Adrenal gland (tissue), 12 donors: Measurements from ENCODE around the gene SLC4A11. TPM values are rescaled to one million over a fixed set of nuclear protein-coding genes. Genes with fewer than 3 reads are reported as not detected.

Experiments
- DNase-seq, 7 donors: peaks; one replicate each; pipeline ENCODE4 v3.0.0-alpha.2; 2019 to 2020
- H3K27ac ChIP-seq, 5 donors: fragments of 200-600 bp; sonication (generic) in 4 of 5; 1 replicate in 3 of 5; 2 replicates in 2 of 5; pipeline versions ENCODE4 v1.5.1 to v1.8.0; 2016 to 2020; ENCODE audit warnings: mild to moderate bottlenecking in 1 of 5
- H3K27me3 ChIP-seq: fragments of 200-600 bp; 2 replicates; pipeline ENCODE4 v1.8.0; 2021
- H3K36me3 ChIP-seq, 2 donors: fragments of 200-600 bp; replicated peaks in 1 of 2; 1 replicate in 1 of 2; 2 replicates in 1 of 2; pipeline versions ENCODE4 v1.5.1 to v1.8.0; 2018 to 2022
- H3K4me1 ChIP-seq, 2 donors: fragments of 200-600 bp; replicated peaks in 1 of 2; 1 replicate in 1 of 2; 2 replicates in 1 of 2; pipeline versions ENCODE4 v1.5.1 to v1.8.0; 2018 to 2021
- H3K4me3 ChIP-seq, 4 donors: fragments of 200-600 bp; sonication (generic) in 3 of 4; one replicate each; pipeline ENCODE4 v1.5.1; 2016 to 2018
- H3K9me3 ChIP-seq, 3 donors: fragments of 200-600 bp; sonication (generic) in 1 of 3; replicated peaks in 1 of 3; 1 replicate in 2 of 3; 2 replicates in 1 of 3; pipeline versions ENCODE4 v1.5.1 to v1.8.0; 2016 to 2021
- POLR2A ChIP-seq, 2 donors: fragments of 450-650 bp; IDR thresholded peaks; one replicate each; pipeline ENCODE4 v1.6.1; 2017; ENCODE audit warnings: antibody characterized with exemption in 2 of 2, mild to moderate bottlenecking in 2 of 2, moderate library complexity in 1 of 2
- WGBS, 4 donors: extraction: QIAGEN DNeasy Blood & Tissue Kit in 2 of 4; methylation state at CpG; one replicate each; pipeline versions ENCODE4 v1.1.5 to v1.1.7; 2013 to 2017; 5-methylcytosine and 5-hydroxymethylcytosine counted together
- intact Hi-C, 2 donors: fragments of 100-400 bp; cut with DNase I; formaldehyde crosslinking; loops; one replicate each; pipeline versions ENCODE4 v1.14.1 to v1.15.0; 2022 to 2023
- polyA plus RNA-seq, 3 donors: library from polyadenylated mRNA; stranded (reverse); fragments of 200-250 nt in 2 of 3; fragments of 350-450 nt in 1 of 3; fragmentation: Illumina TruSeq in 1 of 3; extraction: RNeasy Lipid Tissue Mini Kit (QIAGEN cat#74804) in 1 of 3; gene quantifications; one replicate each; pipeline ENCODE4 v1.2.3, GENCODE V29; 2013 to 2014
- total RNA-seq, 9 donors: library from RNA; depleted of rRNA in 4 of 9; stranded (reverse); fragments of >200 nt in 4 of 9; fragments of 120-200 nt in 1 of 9; fragmentation: NEBNext Ultra II Directional in 1 of 9; extraction: Animal tissue kit (Norgen Biotek cat#: 25700) in 1 of 9; gene quantifications; one replicate each; pipeline versions ENCODE4 v1.1.0 to v1.2.4, GENCODE V29; 2013 to 2023
- TF ChIP-seq, protein P1 (sequence below), 6 experiments: fragments of 450-650 bp in 4 of 6; fragments of 200-600 bp in 2 of 6; sonication (generic) in 1 of 6; IDR thresholded peaks; 1 replicate in 5 of 6; 2 replicates in 1 of 6; pipeline versions ENCODE4 v1.5.1 to v1.8.0; 2016 to 2021; ENCODE audit warnings: antibody characterized with exemption in 6 of 6, mild to moderate bottlenecking in 2 of 6, moderate library complexity in 1 of 6
- donor health status: healthy with polysubstance abuse.
- donor health status: Bipolar disorder and iron deficiency.
- donor health status: DM: yes; HTN: yes; CAD: no.
- donor health status: DM: no; HTN: no; CAD: no.
- donor health status: DM: no; HTN: no; CAD: no.
- donor health status: DM: yes; HTN: yes; CAD: no.

SLC4A11 gene
- total and polyA plus RNA-seq, 12 donors, result 0.06 to 30.6 (median 9.7) TPM

DNA sequence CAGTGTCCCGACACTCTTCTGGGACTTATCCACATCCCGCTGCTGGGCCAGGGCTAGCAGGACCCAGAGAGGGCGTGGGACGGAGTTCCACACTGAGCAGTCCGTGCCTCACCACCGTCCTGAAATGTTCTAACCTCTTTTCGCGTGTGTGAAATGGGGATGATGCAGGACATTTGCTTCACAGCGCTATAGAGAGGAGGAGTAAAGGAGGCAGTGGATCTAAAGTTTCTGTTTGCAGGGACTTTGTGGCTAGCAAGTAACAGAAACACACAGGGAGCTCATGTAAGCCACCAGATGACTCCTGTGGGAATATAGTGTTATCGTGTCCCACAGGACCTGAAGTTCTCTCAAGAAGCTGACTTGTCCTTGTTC, 29.1 kb downstream of the SLC4A11 start:
- Histone ChIP-seq H3K4me1 (peaks cover 10 to 12% of the 10 kb centered on the region in 2 donors), H3K4me3 (peak overlapping the region; percentile 50 to 92 (median 91)), H3K36me3 (peaks cover 0 to 9% of the 10 kb centered on the region in 2 donors), H3K9me3 (no peaks in the 10 kb centered on the region), H3K27ac (peak overlapping the region in 3 of 5 donors; percentile 38 to 91 (median 76)), H3K27me3 (no peaks in the 10 kb centered on the region)
- 1 to 3% (median 2%) methylated on average over 5 to 10 of the region's 10 CpGs for WGBS, 4 donors
- DNase-seq, result no peak
- intact Hi-C loops, result no loop called here
- TF ChIP-seq, protein P1, sequence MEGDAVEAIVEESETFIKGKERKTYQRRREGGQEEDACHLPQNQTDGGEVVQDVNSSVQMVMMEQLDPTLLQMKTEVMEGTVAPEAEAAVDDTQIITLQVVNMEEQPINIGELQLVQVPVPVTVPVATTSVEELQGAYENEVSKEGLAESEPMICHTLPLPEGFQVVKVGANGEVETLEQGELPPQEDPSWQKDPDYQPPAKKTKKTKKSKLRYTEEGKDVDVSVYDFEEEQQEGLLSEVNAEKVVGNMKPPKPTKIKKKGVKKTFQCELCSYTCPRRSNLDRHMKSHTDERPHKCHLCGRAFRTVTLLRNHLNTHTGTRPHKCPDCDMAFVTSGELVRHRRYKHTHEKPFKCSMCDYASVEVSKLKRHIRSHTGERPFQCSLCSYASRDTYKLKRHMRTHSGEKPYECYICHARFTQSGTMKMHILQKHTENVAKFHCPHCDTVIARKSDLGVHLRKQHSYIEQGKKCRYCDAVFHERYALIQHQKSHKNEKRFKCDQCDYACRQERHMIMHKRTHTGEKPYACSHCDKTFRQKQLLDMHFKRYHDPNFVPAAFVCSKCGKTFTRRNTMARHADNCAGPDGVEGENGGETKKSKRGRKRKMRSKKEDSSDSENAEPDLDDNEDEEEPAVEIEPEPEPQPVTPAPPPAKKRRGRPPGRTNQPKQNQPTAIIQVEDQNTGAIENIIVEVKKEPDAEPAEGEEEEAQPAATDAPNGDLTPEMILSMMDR (IDR thresholded peaks at IDR 0.05), result no peak
- no peak for TF ChIP-seq POLR2A (IDR thresholded peaks at IDR 0.05)

DNA sequence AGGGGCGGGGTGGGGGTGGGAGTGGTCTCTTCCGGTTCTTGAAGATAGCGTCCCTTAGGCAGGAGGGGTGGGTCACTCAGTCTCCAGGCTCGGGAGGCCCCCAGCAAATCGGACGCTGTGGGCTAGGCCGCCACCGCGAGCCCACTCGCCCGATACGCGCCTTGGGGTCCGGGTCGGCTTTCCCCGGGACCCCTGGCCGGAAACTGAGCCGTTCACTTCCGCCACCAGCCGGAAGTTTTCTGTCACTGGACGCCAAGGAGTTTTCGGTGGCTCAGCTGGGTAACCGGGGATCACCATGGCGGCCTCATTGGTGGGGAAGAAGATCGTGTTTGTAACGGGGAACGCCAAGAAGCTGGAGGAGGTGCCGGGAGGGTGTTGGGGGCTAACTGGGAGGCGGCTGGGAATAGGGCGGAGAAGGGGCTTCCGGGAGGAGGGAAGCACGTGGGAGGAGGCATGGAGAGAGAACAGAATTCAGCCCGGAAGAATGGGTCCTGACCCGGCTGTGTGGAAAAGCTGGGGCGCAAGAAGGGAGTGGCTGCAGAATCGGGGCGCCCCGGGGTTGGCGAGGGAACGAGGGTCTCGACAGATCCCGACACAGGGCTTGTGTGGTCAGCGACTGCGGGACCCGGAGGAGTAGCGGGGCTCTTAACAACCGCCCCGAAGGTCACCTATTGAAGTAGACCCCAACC, 29.6 kb downstream of the SLC4A11 start, which contains the start of gene ITPA:
Gene ITPA (plus strand): TSS at position 242 of the 689 bp plus-strand sequence. CDS start 54 bp downstream, at position 296.
- 0% methylated on average over 12 to 48 of the region's 48 CpGs for WGBS, 4 donors
- H3K27ac ChIP-seq, result peak within 1 kb of the TSS in 3 of 5 donors; percentile 38 to 91 (median 76)
- H3K4me1 ChIP-seq, result peaks cover 10 to 12% of the 10 kb centered on the region in 2 donors
- peaks cover 0 to 9% of the 10 kb centered on the region in 2 donors for H3K36me3 ChIP-seq
- H3K4me3 ChIP-seq, result peak within 1 kb of the TSS; percentile 50 to 92 (median 91)
- DNase-seq, result peak in 6 of 7 donors; percentile 36 to 66 (median 48)
- intact Hi-C loops, result no loop called here
- TF ChIP-seq, protein P1 (IDR thresholded peaks at IDR 0.05), result peak in 2 of 6 experiments; percentile 5 to 10
- TF ChIP-seq POLR2A (IDR thresholded peaks at IDR 0.05), result no peak
- H3K9me3 ChIP-seq, result no peaks in the 10 kb centered on the region
- H3K27me3 ChIP-seq, result no peaks in the 10 kb centered on the region

DNA sequence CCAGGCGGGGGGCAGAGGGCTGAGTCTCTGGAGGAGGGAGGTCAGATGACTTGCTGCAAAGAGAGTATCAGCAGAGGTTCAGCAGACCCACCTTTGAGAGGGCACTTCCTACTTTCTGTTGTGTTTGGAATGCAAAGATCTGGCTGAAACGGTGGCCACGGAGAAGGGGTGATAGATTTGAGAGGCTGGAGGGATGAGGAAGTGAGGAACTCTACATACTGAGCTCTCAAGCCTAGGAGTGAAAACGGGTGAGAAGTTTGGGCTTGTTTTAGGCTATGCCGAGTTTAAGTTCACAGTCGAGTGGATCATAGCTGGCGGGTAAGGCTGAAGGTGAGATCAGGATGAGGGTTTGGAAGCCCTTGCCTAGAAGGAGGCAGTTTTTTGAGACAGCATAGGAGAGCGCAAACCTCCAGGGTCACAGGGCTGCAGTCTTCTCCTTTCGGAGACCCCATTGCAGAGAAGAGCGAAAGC, 30.2 kb downstream of the SLC4A11 start:
- WGBS, 4 donors, result 1 to 9% (median 4%) methylated on average over 6 to 10 of the region's 10 CpGs
- Histone ChIP-seq H3K36me3 (peaks cover 0 to 5% of the 10 kb centered on the region in 2 donors), H3K4me3 (peak overlapping the region; percentile 50 to 92 (median 91)), H3K9me3 (no peaks in the 10 kb centered on the region), H3K27me3 (no peaks in the 10 kb centered on the region), H3K27ac (peak overlapping the region in 3 of 5 donors; percentile 38 to 91 (median 76)), H3K4me1 (peaks cover 10 to 12% of the 10 kb centered on the region in 2 donors)
- DNase-seq, result no peak
- TF ChIP-seq, protein P1 (IDR thresholded peaks at IDR 0.05), result no peak
- TF ChIP-seq POLR2A (IDR thresholded peaks at IDR 0.05), result no peak
- intact Hi-C loops, result no loop called here

DNA sequence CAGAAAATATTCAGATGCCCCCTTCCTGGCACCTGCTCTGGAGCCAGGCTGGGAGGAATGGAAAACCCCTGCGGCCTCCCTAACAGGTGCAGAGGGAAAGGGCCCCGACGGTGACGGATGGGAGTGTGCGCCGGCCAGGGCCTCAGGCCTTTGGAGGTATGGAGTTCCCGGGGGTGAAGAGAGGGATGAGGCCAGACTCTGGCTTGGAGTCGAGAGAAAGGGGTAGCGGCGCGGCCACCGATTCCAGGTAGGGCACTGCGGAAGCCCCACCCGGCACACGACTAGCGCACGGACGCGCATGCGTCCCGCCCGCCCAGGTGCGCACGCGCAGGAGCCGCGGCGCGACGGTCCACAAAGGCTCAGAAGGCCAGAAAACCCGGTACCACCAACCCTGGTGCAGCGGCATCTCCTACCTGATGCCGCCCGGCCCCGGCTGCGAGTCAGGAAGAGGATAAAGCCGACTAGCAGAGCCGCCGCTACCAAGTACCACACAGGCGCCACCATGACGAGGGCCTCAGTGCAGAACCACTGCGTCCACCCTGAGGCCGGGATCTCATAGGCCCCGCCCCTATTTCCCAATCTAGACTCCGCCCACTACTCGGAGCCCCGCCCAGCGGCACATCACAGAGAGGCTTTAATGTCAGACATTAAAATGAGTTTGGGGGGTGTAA, 34.7 kb downstream of the SLC4A11 start, which contains the start of gene DDRGK1:
Gene DDRGK1 (minus strand): TSS at position 559 of the 671 bp plus-strand sequence. CDS start 55 bp downstream, at position 504.
- Histone ChIP-seq H3K4me3 (peak within 1 kb of the TSS; percentile 55 to 86 (median 76)), H3K9me3 (no peaks in the 10 kb centered on the region), H3K27ac (peak within 1 kb of the TSS; percentile 86 to 92 (median 86)), H3K36me3 (peaks cover 0 to 16% of the 10 kb centered on the region in 2 donors), H3K4me1 (peaks cover 13 to 14% of the 10 kb centered on the region in 2 donors), H3K27me3 (no peaks in the 10 kb centered on the region)
- 0 to 2% (median 1%) methylated on average over 9 to 48 of the region's 48 CpGs for WGBS, 4 donors
- peak; percentile 31 to 78 for TF ChIP-seq POLR2A (IDR thresholded peaks at IDR 0.05)
- TF ChIP-seq, protein P1 (IDR thresholded peaks at IDR 0.05), result no peak
- peak; percentile 83 to 96 (median 89) for DNase-seq
- intact Hi-C loops, result no loop called here
